Measurements from ENCODE around the gene ZNF609.

DNA sequence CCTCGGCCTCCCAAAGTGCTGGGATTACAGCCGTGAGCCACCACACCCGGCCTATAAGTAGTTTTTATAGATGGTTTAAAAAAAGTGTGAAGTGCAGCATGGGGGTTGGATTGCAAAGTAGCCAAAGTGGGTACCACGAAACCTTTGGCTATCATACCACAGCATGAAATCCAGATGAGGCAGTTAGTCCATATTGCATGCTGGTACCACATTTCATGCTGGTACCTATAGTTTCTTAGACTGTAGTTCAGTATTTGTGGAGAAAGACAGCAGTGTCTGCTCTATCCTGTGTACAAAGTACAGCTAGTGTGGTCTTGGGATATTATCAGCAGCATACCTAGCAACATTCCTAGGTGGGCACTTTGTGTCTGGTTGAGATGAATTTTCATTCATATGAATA lies 11.8 kb downstream of the ZNF609 start:
- TF ChIP-seq POLR2AphosphoS2 (IDR thresholded peaks at IDR 0.05; ENCODE audit: low read depth, low read length) (no peak), GABPA (IDR thresholded peaks at IDR 0.05; ENCODE audit: low read depth) (no peak), SREBF2 (IDR thresholded peaks at IDR 0.05; ENCODE audit: low read length) (no peak), POLR2AphosphoS5 (IDR thresholded peaks at IDR 0.05; ENCODE audit: low read length) (no peak), ZNF384 (IDR thresholded peaks at IDR 0.05; ENCODE audit: borderline replicate concordance, low read depth, low read length) (no peak), POLR2A (IDR thresholded peaks at IDR 0.05; ENCODE audit: low read depth, low read length) (no peak), EZH2 (IDR thresholded peaks at IDR 0.05; ENCODE audit: borderline replicate concordance, control insufficient read depth, low read depth, low read length) (no peak), ZSCAN29 (IDR thresholded peaks at IDR 0.05) (no peak), YY1 (IDR thresholded peaks at IDR 0.05; ENCODE audit: low read depth, low read length) (no peak)
- TF ChIP-seq, protein P1, sequence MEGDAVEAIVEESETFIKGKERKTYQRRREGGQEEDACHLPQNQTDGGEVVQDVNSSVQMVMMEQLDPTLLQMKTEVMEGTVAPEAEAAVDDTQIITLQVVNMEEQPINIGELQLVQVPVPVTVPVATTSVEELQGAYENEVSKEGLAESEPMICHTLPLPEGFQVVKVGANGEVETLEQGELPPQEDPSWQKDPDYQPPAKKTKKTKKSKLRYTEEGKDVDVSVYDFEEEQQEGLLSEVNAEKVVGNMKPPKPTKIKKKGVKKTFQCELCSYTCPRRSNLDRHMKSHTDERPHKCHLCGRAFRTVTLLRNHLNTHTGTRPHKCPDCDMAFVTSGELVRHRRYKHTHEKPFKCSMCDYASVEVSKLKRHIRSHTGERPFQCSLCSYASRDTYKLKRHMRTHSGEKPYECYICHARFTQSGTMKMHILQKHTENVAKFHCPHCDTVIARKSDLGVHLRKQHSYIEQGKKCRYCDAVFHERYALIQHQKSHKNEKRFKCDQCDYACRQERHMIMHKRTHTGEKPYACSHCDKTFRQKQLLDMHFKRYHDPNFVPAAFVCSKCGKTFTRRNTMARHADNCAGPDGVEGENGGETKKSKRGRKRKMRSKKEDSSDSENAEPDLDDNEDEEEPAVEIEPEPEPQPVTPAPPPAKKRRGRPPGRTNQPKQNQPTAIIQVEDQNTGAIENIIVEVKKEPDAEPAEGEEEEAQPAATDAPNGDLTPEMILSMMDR (IDR thresholded peaks at IDR 0.05 in 2 of 3, conservative IDR thresholded peaks at IDR 0.05 in 1 of 3; ENCODE audit: control insufficient read depth in 2 of 3, extremely low read depth in 1 of 3, insufficient read depth in 1 of 3, low read depth in 3 of 3, low read length in 3 of 3), result no peak
- TF ChIP-seq, protein P2, sequence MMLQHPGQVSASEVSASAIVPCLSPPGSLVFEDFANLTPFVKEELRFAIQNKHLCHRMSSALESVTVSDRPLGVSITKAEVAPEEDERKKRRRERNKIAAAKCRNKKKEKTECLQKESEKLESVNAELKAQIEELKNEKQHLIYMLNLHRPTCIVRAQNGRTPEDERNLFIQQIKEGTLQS (IDR thresholded peaks at IDR 0.05; ENCODE audit: borderline replicate concordance, extremely low read depth, low read depth, low read length), result no peak
- TF ChIP-seq, protein P3, sequence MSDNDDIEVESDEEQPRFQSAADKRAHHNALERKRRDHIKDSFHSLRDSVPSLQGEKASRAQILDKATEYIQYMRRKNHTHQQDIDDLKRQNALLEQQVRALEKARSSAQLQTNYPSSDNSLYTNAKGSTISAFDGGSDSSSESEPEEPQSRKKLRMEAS (IDR thresholded peaks at IDR 0.05; ENCODE audit: low read depth, low read length), result no peak
- TF ChIP-seq, protein P4, sequence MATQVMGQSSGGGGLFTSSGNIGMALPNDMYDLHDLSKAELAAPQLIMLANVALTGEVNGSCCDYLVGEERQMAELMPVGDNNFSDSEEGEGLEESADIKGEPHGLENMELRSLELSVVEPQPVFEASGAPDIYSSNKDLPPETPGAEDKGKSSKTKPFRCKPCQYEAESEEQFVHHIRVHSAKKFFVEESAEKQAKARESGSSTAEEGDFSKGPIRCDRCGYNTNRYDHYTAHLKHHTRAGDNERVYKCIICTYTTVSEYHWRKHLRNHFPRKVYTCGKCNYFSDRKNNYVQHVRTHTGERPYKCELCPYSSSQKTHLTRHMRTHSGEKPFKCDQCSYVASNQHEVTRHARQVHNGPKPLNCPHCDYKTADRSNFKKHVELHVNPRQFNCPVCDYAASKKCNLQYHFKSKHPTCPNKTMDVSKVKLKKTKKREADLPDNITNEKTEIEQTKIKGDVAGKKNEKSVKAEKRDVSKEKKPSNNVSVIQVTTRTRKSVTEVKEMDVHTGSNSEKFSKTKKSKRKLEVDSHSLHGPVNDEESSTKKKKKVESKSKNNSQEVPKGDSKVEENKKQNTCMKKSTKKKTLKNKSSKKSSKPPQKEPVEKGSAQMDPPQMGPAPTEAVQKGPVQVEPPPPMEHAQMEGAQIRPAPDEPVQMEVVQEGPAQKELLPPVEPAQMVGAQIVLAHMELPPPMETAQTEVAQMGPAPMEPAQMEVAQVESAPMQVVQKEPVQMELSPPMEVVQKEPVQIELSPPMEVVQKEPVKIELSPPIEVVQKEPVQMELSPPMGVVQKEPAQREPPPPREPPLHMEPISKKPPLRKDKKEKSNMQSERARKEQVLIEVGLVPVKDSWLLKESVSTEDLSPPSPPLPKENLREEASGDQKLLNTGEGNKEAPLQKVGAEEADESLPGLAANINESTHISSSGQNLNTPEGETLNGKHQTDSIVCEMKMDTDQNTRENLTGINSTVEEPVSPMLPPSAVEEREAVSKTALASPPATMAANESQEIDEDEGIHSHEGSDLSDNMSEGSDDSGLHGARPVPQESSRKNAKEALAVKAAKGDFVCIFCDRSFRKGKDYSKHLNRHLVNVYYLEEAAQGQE (IDR thresholded peaks at IDR 0.05; ENCODE audit: low read depth, low read length), result no peak
- TF ChIP-seq, protein P5, sequence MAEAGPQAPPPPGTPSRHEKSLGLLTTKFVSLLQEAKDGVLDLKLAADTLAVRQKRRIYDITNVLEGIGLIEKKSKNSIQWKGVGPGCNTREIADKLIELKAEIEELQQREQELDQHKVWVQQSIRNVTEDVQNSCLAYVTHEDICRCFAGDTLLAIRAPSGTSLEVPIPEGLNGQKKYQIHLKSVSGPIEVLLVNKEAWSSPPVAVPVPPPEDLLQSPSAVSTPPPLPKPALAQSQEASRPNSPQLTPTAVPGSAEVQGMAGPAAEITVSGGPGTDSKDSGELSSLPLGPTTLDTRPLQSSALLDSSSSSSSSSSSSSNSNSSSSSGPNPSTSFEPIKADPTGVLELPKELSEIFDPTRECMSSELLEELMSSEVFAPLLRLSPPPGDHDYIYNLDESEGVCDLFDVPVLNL (IDR thresholded peaks at IDR 0.05; ENCODE audit: low read depth, low read length), result no peak
